ENCODE results near the gene MPZ. TPM values are rescaled to one million over a fixed set of nuclear protein-coding genes. Genes with fewer than 3 reads are reported as not detected.
"Not testable (repeated sequence)": the region's sequence is repeated elsewhere in the genome, so short reads cannot be mapped to it uniquely, and the experiment has no call there.

MPZ gene
- total RNA-seq, 2 experiments from 2014 or later = 2.8 to 3.3 TPM

GRCh38 chr1:161259345-161259702, 50.4 kb downstream of the MPZ start:
- no peak for DNase-seq
- H3K27me3 Mint-ChIP-seq = peaks cover 48% of the 10 kb centered on the region
- H3K9me3 Mint-ChIP-seq = peaks cover 13% of the 10 kb centered on the region
- intact Hi-C loops (cut with micrococcal nuclease) = no loop called here
- ATAC-seq = no peak
- ChIA-PET CTCF (interaction anchor here (0.5 to 2.0 kb wide), 7 partner anchors 10 to 124 kb away, joined by 3 to 10 read pairs (median 3); no protein-coding TSS in a partner anchor), POLR2A (interaction anchor here (0.8 to 1.2 kb wide), 2 partner anchors 10 to 97 kb away, joined by 3 to 4 read pairs; no protein-coding TSS in a partner anchor)
- TF ChIP-seq CTCF (IDR thresholded peaks at IDR 0.05) = no peak
- H3K27ac Mint-ChIP-seq = no peak overlapping the region
- H3K4me1 Mint-ChIP-seq (ENCODE audit: low read depth) = peaks cover 8% of the 10 kb centered on the region
- H3K36me3 Mint-ChIP-seq (ENCODE audit: low read depth) = peaks cover 14% of the 10 kb centered on the region
- H3K4me3 Mint-ChIP-seq = peak overlapping the region; percentile 34

DNA sequence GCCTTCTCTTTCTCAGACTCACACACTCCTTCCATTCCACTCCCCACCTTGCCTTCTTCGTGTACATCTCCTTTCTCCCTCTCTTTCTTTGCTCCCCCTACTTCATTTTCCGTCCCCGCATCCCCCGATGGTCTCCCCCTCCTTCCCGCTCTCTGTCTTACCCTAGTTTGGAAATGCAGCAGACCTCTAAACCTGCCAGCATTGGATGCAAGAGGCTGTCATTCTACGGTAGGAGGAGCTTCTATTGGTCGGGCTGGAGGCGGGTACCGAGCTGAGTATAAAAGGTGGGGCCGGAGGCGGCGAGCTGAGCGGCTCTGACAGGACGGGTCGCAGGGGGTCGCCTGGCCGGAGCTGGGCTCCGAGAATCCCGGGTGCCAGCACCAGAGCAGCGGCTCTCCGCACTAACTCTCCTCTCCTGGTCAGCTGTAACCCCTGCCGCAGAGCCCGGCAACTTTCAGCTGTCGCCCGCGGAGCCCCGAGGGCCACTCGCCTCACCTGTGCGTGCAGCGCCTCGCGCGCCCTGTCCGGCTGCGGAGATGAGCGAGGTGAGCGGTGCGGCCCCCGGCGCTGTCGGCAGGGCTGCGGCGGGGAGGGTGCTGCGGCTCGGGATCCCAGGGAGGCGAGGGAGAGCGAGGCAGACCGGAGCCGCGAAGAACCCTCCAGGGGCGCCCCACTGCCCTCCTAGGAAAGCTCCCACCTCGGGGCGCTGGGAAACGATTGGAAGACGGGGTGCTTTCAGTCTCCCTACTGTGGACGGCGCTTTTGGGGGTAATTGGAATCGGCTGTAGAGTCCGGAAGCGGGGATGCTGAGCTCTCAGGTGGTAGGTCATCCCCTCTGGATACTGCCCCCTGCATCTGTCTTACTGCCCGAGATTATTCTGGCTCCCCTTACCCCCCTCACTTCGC, 51.1 kb downstream of the MPZ start, which contains the start of gene PCP4L1:
TSS of gene PCP4L1 (plus strand) at position 307 of the 906 bp plus-strand sequence. CDS start at position 537, 230 bp downstream.
- POLR2A ChIA-PET = interaction anchor here (0.8 to 1.7 kb wide), 3 partner anchors 10 to 96 kb away, joined by 3 to 5 read pairs (median 4); no protein-coding TSS in a partner anchor
- intact Hi-C loops (cut with micrococcal nuclease) = no loop called here
- CTCF ChIA-PET = interaction anchor here (0.5 to 2.0 kb wide), 8 partner anchors 10 to 124 kb away, joined by 3 to 10 read pairs (median 5); no protein-coding TSS in a partner anchor
- H3K27ac Mint-ChIP-seq = no peak within 1 kb of the TSS
- DNase-seq (peak; percentile 58), ATAC-seq (peak; percentile 97)
- peaks cover 14% of the 10 kb centered on the region for H3K36me3 Mint-ChIP-seq (ENCODE audit: low read depth)
- H3K4me1 Mint-ChIP-seq (ENCODE audit: low read depth) = peaks cover 8% of the 10 kb centered on the region
- peaks cover 13% of the 10 kb centered on the region for H3K9me3 Mint-ChIP-seq
- TF ChIP-seq CTCF (IDR thresholded peaks at IDR 0.05) = no peak
- peak within 1 kb of the TSS; percentile 34 for H3K4me3 Mint-ChIP-seq
- H3K27me3 Mint-ChIP-seq = peaks cover 48% of the 10 kb centered on the region

DNA sequence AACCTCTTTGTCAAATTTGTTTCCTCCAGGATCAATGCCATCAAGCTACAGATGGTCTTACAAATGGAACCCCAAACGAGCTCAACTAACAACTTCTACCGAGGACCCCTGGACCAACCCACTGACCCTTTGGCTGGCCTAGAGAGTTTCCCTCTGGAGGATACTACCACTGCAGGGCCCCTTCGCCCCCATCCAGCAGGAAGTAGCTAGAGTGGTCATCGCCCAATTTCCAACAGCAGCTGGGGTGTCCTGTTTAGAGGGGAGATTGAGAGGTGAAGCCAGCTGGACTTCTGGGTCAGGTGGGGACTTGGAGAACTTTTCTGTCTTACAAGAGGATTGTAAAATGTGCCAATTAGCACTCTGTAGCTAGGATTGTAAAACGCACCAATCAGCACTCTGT, 52.7 kb downstream of the MPZ start:
- intact Hi-C loops (cut with micrococcal nuclease); H3K4me1 Mint-ChIP-seq (ENCODE audit: low read depth); ATAC-seq; H3K27ac Mint-ChIP-seq; DNase-seq; H3K4me3 Mint-ChIP-seq; POLR2A ChIA-PET: not testable (repeated sequence)
- Mint-ChIP-seq H3K9me3 (peaks cover 13% of the 10 kb centered on the region), H3K36me3 (ENCODE audit: low read depth) (peaks cover 14% of the 10 kb centered on the region), H3K27me3 (peaks cover 44% of the 10 kb centered on the region)
- CTCF ChIA-PET = interaction anchor here (1.0 to 1.4 kb wide), 3 partner anchors 31 to 125 kb away, joined by 4 to 10 read pairs (median 4); partner anchors contain the start of gene TOMM40L

- ChIA-PET CTCF (interaction anchor here (1.0 kb wide), 1 partner anchor 126 kb away, joined by 3 read pairs; no protein-coding TSS in a partner anchor), POLR2A (interaction anchor here (0.6 kb wide), 1 partner anchor 58 kb away, joined by 3 read pairs; the partner anchor contains the start of gene SDHC)
- H3K4me1 Mint-ChIP-seq (ENCODE audit: low read depth); H3K4me3 Mint-ChIP-seq; ATAC-seq; intact Hi-C loops (cut with micrococcal nuclease); H3K27ac Mint-ChIP-seq; DNase-seq: not testable (repeated sequence)
- H3K27me3 Mint-ChIP-seq = peaks cover 36% of the 10 kb centered on the region
- H3K9me3 Mint-ChIP-seq = peaks cover 13% of the 10 kb centered on the region
- H3K36me3 Mint-ChIP-seq (ENCODE audit: low read depth) = peaks cover 14% of the 10 kb centered on the region
These were observed 53.7 kb downstream of the MPZ start for GRCh38 chr1:161255955-161256520.

DNA sequence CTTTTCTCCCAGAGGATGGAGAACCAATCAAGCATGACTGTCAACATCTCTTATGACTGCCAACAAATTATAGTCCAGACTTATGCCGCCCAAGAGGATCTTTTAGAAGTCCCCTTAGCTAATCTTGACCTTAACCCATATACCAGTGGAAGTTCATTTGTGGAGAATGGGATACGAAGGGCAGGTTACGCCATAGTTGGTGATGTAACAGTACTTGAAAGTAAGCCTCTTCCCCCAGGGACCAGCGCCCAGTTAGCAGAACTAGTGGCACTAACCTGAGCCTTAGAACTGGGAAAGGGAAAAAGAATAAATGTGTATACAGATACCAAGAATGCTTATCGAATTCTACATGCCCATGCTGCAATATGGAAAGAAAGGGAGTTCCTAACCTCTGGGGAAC, 54.5 kb downstream of the MPZ start:
- H3K27ac Mint-ChIP-seq; CTCF ChIA-PET; DNase-seq; POLR2A ChIA-PET; H3K4me3 Mint-ChIP-seq; ATAC-seq; intact Hi-C loops (cut with micrococcal nuclease); H3K4me1 Mint-ChIP-seq (ENCODE audit: low read depth): not testable (repeated sequence)
- H3K27me3 Mint-ChIP-seq = peaks cover 32% of the 10 kb centered on the region
- peaks cover 14% of the 10 kb centered on the region for H3K36me3 Mint-ChIP-seq (ENCODE audit: low read depth)
- H3K9me3 Mint-ChIP-seq = peaks cover 13% of the 10 kb centered on the region

Other genes starting within 250 kb of the MPZ start
- gene ARHGAP30, start 240.1 kb downstream of the MPZ start, total RNA-seq = 100 to 1,000 TPM; 174 to 175 TPM
- gene NECTIN4, start 220.4 kb downstream of the MPZ start, total RNA-seq = not detected
- under 1 TPM in 1 of 2 experiments, not detected in 1; 0.43 TPM for gene KLHDC9, start 211.6 kb downstream of the MPZ start, total RNA-seq
- 100 to 1,000 TPM; 137 to 144 TPM for gene PFDN2, start 191.9 kb downstream of the MPZ start, total RNA-seq
- 10 to 100 TPM; 38.5 to 40.0 TPM for gene NIT1, start 191.9 kb downstream of the MPZ start, total RNA-seq
- gene DEDD, start 177.3 kb downstream of the MPZ start, total RNA-seq = 10 to 100 TPM; 30.4 to 37.0 TPM
- 10 to 100 TPM; 81.2 to 84.1 TPM for gene UFC1, start 156.0 kb downstream of the MPZ start, total RNA-seq
- gene USP21, start 150.5 kb downstream of the MPZ start, total RNA-seq = 10 to 100 TPM; 24.4 to 26.7 TPM
- 10 to 100 TPM; 24.4 to 24.9 TPM for gene PPOX, start 143.5 kb downstream of the MPZ start, total RNA-seq
- gene B4GALT3, start 132.5 kb downstream of the MPZ start, total RNA-seq = 10 to 100 TPM; 39.9 to 40.8 TPM
- 1 to 10 TPM; 1.1 to 1.8 TPM for gene ADAMTS4, start 110.9 kb downstream of the MPZ start, total RNA-seq
- gene NDUFS2, start 107.6 kb downstream of the MPZ start, total RNA-seq = 10 to 100 TPM; 85.9 to 97.1 TPM
- under 1 TPM; 0.60 to 0.81 TPM for gene FCER1G, start 94.7 kb downstream of the MPZ start, total RNA-seq
- gene APOA2, start 86.3 kb downstream of the MPZ start, total RNA-seq = not detected
- gene TOMM40L, start 83.9 kb downstream of the MPZ start, total RNA-seq = 10 to 100 TPM; 11.6 to 12.1 TPM
- gene NR1I3, start 71.8 kb downstream of the MPZ start, total RNA-seq = not detected
- under 1 TPM in 1 of 2 experiments, not detected in 1; 0.18 TPM for gene PCP4L1, start 51.2 kb downstream of the MPZ start, total RNA-seq
- 100 to 1,000 TPM; 160 to 175 TPM for gene SDHC, start 4.4 kb upstream of the MPZ start, total RNA-seq
- not detected for gene CFAP126, start 57.9 kb upstream of the MPZ start, total RNA-seq
- not detected for gene FCGR2A, start 195.5 kb upstream of the MPZ start, total RNA-seq
- under 1 TPM; 0.36 to 0.45 TPM for gene HSPA6, start 214.6 kb upstream of the MPZ start, total RNA-seq
- gene FCGR3A, start 239.8 kb upstream of the MPZ start, total RNA-seq = under 1 TPM; 0.27 to 0.36 TPM